Lower lobe of right lung (tissue), 2 donors: ENCODE measurements around the gene SLC12A9. TPM values are rescaled to one million over a fixed set of nuclear protein-coding genes. Genes with fewer than 3 reads are reported as not detected.
"Not testable (repeated sequence)": the region's sequence is repeated elsewhere in the genome, so short reads cannot be mapped to it uniquely, and the experiment has no call there.

Experiments
- ATAC-seq, 2 donors: fragments of 200-7000 bp; cut with Tn5 transposase; one replicate each; pipeline ENCODE4 v1.9.1; 2020 to 2022; ENCODE audit warnings: mild to moderate bottlenecking in 2 of 2, moderate library complexity in 2 of 2
- DNase-seq: peaks from one replicate; pipeline ENCODE4 v3.0.0-alpha.2; 2020
- H3K27ac ChIP-seq: fragments of 200-600 bp; one replicate; pipeline ENCODE4 v1.8.0; 2022
- H3K27me3 ChIP-seq: fragments of 200-600 bp; one replicate; pipeline ENCODE4 v1.8.0; 2022; ENCODE audit warnings: low read depth
- H3K36me3 ChIP-seq: fragments of 200-600 bp; one replicate; pipeline ENCODE4 v1.8.0; 2022; ENCODE audit warnings: mild to moderate bottlenecking
- H3K4me1 ChIP-seq: fragments of 200-600 bp; one replicate; pipeline ENCODE4 v1.8.0; 2022
- H3K4me3 ChIP-seq: fragments of 200-600 bp; one replicate; pipeline ENCODE4 v1.8.0; 2022; ENCODE audit warnings: mild to moderate bottlenecking
- H3K9me3 ChIP-seq: fragments of 200-600 bp; one replicate; pipeline ENCODE4 v1.8.0; 2022
- CTCF ChIP-seq: fragments of 200-600 bp; IDR thresholded peaks from one replicate; pipeline ENCODE4 v1.8.0; 2022; ENCODE audit warnings: antibody characterized with exemption, mild to moderate bottlenecking
- intact Hi-C: fragments of 100-400 bp; cut with DNase I; formaldehyde crosslinking; loops from one replicate; pipeline ENCODE4 v1.11.0; 2022
- microRNA-seq: library from miRNA; unstranded; fragments of <30 nt; microRNA quantifications from one replicate; pipeline ENCODE4 v1.2.0, GENCODE V29; 2020; ENCODE audit warnings: borderline number of aligned reads
- total RNA-seq: library from RNA; stranded (reverse); fragmentation: NEBNext Ultra II Directional; extraction: Animal tissue kit (Norgen Biotek cat#: 25700); gene quantifications from one replicate; pipeline ENCODE4 v1.2.1, GENCODE V29; 2021
- donor health status: DM: no; HTN: yes; CAD: no; lungs with severe emphysema.

The SLC12A9 gene
- total RNA-seq, 1 donor from 2014 or later: 43.6 TPM

- Histone ChIP-seq H3K4me3 (no peak overlapping the region), H3K4me1 (no peaks in the 10 kb centered on the region), H3K9me3 (no peaks in the 10 kb centered on the region), H3K27ac (no peak overlapping the region), H3K27me3 (no peaks in the 10 kb centered on the region), H3K36me3 (no peaks in the 10 kb centered on the region)
- intact Hi-C loops: no loop called here
- DNase-seq (no peak), ATAC-seq (no peak)
- no peak for TF ChIP-seq CTCF
These were observed 56.0 kb downstream of the SLC12A9 start for GRCh38 chr7:100908512-100908911.

- H3K9me3 ChIP-seq, H3K27ac ChIP-seq, DNase-seq, H3K36me3 ChIP-seq, intact Hi-C loops, H3K27me3 ChIP-seq, H3K4me1 ChIP-seq, H3K4me3 ChIP-seq: not testable (repeated sequence)
- peak; percentile 31 to 32 for ATAC-seq
These were observed 57.9 kb downstream of the SLC12A9 start for GRCh38 chr7:100910443-100910842.

- no peaks in the 10 kb centered on the region for H3K4me1 ChIP-seq
These were observed 59.0 kb downstream of the SLC12A9 start for GRCh38 chr7:100911484-100911883.

GRCh38 chr7:100914208-100914878 lies 61.8 kb downstream of the SLC12A9 start:
- intact Hi-C loops: no loop called here

More at GRCh38 chr7:100911484-100911883, 59.0 kb downstream of the SLC12A9 start:
- no peak overlapping the region for H3K4me3 ChIP-seq
- H3K36me3 ChIP-seq: no peaks in the 10 kb centered on the region
- H3K9me3 ChIP-seq: no peaks in the 10 kb centered on the region
- intact Hi-C loops: no loop called here
- H3K27me3 ChIP-seq: no peaks in the 10 kb centered on the region
- no peak overlapping the region for H3K27ac ChIP-seq
- ATAC-seq: no peak
- TF ChIP-seq CTCF: no peak
- DNase-seq: no peak

GRCh38 chr7:100914879-100915447 lies 62.5 kb downstream of the SLC12A9 start:
- no peaks in the 10 kb centered on the region for H3K27me3 ChIP-seq
- no peaks in the 10 kb centered on the region for H3K9me3 ChIP-seq
- no peak for TF ChIP-seq CTCF
- no peaks in the 10 kb centered on the region for H3K36me3 ChIP-seq
- intact Hi-C loops: no loop called here
- peak; percentile 29 to 66 for ATAC-seq
- H3K4me1 ChIP-seq: no peaks in the 10 kb centered on the region
- no peak overlapping the region for H3K4me3 ChIP-seq
- no peak overlapping the region for H3K27ac ChIP-seq
- no peak for DNase-seq

More at GRCh38 chr7:100914208-100914878, 61.8 kb downstream of the SLC12A9 start:
- Histone ChIP-seq H3K9me3 (no peaks in the 10 kb centered on the region), H3K27ac (no peak overlapping the region), H3K4me3 (no peak overlapping the region), H3K27me3 (no peaks in the 10 kb centered on the region), H3K36me3 (no peaks in the 10 kb centered on the region), H3K4me1 (no peaks in the 10 kb centered on the region)
- no peak for DNase-seq
- ATAC-seq: no peak
- no peak for TF ChIP-seq CTCF

Small RNA genes lying within 50 kb of the gene (microRNA-seq; reads per million reads assigned to microRNA genes)
- not detected for gene MIR6875

Other genes starting within 250 kb of the SLC12A9 start
- gene MOSPD3, start 240.2 kb upstream of the SLC12A9 start, total RNA-seq: 19.5 TPM
- gene TFR2, start 211.2 kb upstream of the SLC12A9 start, total RNA-seq: 0.35 TPM
- not detected for gene ACTL6B, start 196.3 kb upstream of the SLC12A9 start, total RNA-seq
- 247 TPM for gene GNB2, start 179.0 kb upstream of the SLC12A9 start, total RNA-seq
- 53.4 TPM for gene GIGYF1, start 158.5 kb upstream of the SLC12A9 start, total RNA-seq
- 21.5 TPM for gene POP7, start 146.6 kb upstream of the SLC12A9 start, total RNA-seq
- gene EPO, start 132.2 kb upstream of the SLC12A9 start, total RNA-seq: not detected
- not detected for gene ZAN, start 119.1 kb upstream of the SLC12A9 start, total RNA-seq
- 68.6 TPM for gene EPHB4, start 25.2 kb upstream of the SLC12A9 start, total RNA-seq
- 56.5 TPM for gene TRIP6, start 14.7 kb downstream of the SLC12A9 start, total RNA-seq
- 105 TPM for gene SRRT, start 22.4 kb downstream of the SLC12A9 start, total RNA-seq
- gene UFSP1, start 37.0 kb downstream of the SLC12A9 start, total RNA-seq: 2.3 TPM
- gene ACHE, start 43.2 kb downstream of the SLC12A9 start, total RNA-seq: 0.97 TPM
- 1.7 TPM for gene MUC3A, start 96.8 kb downstream of the SLC12A9 start, total RNA-seq
- 1.2 TPM for gene MUC12, start 116.9 kb downstream of the SLC12A9 start, total RNA-seq
- not detected for gene MUC17, start 167.4 kb downstream of the SLC12A9 start, total RNA-seq
- gene TRIM56, start 232.8 kb downstream of the SLC12A9 start, total RNA-seq: 61.9 TPM